Left forelimb (tissue), 1 donor: ENCODE measurements around the gene CAV1.

Source experiments
- DNase-seq: peaks from one replicate; pipeline ENCODE4 v3.0.0-alpha.2; 2018; ENCODE audit warnings: low spot score

CAV1 gene

GRCh38 chr7:116557901-116558300, 33.1 kb downstream of the CAV1 start:
- no peak for DNase-seq

DNA sequence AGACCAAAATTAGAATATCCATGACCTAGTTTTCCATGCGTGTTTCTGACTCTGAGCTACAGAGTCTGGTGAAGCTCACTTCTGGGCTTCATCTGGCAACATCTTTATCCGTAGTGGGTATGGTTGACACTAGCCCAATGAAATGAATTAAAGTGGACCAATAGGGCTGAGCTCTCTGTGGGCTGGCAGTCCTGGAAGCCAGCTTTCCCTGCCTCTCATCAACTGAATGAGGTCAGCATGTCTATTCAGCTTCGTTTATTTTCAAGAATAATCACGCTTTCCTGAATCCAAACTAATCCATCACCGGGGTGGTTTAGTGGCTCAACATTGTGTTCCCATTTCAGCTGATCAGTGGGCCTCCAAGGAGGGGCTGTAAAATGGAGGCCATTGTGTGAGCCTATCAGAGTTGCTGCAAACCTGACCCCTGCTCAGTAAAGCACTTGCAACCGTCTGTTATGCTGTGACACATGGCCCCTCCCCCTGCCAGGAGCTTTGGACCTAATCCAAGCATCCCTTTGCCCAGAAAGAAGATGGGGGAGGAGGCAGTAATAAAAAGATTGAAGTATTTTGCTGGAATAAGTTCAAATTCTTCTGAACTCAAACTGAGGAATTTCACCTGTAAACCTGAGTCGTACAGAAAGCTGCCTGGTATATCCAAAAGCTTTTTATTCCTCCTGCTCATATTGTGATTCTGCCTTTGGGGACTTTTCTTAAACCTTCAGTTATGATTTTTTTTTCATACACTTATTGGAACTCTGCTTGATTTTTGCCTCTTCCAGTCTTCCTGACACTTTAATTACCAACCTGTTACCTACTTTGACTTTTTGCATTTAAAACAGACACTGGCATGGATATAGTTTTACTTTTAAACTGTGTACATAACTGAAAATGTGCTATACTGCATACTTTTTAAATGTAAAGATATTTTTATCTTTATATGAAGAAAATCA, 35.5 kb downstream of the CAV1 start:
- DNase-seq, result no peak

DNA sequence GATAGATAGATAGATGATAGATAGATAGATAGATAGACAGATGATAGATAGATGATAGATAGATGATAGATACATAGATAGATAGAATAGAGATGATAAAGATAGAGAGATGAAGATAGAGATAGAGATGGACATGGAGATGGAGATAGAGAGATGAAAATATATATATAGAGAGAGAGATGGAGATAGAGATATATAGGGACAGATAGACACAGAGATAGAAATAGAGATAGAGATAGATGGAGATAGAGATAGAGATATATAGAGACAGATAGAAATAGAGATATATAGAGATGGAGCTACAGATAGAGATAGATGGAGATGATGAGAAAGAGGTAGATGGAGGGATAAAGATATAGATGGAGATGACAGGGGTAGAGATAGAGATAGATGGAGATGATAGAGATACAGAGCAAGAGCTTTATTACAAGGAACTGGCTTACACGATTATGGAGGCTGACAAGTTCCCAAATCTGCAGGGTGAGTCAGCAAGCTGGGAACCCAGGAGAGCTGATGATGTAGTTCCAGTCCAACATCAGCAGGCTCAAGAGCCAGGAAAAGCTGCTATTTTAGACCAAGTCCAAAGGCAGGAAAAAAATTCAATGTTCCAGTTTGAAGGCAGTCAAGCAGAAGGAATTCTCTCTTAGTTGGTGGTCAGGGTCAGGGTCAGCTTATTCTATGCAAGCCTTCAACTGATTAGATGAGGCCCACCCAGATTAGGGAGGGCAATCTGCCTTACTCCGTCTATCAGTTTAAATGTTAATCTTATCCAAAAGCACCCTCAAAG, 37.1 kb downstream of the CAV1 start:
- DNase-seq, result no peak

DNA sequence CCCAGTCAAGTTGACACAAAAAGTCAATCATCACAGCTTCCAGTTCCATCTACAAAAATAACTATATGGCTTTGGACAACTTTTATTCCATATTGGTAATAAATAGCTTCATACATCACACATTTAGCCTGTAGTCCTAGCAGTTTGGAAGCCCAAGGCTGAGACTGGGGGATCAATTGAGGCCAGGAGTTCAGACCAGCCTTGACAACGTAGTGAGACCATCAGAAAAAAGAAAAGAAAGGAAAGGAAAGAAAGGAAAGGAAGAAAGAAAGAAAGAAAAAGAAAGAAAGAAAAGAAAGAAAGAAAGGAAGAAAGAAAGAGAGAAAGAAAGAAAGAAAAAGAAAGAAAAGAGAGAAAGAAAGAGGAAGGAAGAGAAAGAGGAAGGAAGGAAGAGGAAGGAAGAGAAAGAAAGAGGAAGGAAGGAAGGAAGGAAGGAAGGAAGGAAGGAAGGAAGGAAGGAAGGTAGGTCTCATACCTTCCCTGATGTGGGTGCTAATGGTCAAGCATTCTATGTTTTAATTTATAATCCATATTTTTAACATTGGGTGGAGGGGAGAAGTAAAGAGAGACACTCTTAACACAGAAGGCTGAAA, 37.8 kb downstream of the CAV1 start:
- no peak for DNase-seq

GRCh38 chr7:116565981-116566380, 41.1 kb downstream of the CAV1 start:
- no peak for DNase-seq

DNA sequence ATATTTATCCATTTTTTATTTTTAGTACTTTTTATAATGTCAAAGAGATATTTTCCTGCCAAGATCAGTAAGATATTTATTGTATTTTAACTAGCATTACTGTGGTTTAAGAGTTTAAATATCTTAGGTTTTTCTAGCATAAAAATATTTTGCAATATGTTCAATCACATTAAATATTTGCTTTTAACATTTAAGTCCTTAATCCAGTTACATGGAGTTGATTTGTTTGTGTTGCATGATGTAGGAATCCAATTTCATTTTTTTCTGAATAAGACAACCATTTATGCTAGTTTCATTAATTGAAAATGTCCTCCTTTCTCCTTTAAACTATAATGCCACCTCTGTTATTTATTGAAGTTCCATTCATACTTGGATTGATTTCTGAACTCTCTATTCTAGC, 41.8 kb downstream of the CAV1 start:
- DNase-seq, result no peak

DNA sequence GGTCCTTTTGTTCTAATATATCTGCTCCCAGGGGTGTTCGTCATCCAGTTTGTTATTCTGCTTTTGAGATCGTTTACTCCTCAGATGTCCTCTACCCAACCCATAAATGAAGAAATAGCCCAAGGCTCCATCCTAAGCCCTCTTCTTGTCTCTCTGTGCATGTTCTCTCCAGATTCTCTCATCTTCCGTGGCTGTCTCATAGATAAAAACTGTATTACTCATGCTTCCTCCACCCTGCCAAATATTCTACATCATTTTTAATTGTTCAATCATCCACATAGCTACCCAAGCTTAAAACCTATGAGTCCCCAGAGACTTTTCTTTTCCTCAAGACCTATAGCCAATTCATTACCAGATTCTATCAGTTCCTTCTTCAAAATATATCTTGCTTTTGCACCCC, 44.9 kb downstream of the CAV1 start:
- DNase-seq, result no peak

GRCh38 chr7:116570306-116570705, 45.5 kb downstream of the CAV1 start:
- no peak for DNase-seq

DNA sequence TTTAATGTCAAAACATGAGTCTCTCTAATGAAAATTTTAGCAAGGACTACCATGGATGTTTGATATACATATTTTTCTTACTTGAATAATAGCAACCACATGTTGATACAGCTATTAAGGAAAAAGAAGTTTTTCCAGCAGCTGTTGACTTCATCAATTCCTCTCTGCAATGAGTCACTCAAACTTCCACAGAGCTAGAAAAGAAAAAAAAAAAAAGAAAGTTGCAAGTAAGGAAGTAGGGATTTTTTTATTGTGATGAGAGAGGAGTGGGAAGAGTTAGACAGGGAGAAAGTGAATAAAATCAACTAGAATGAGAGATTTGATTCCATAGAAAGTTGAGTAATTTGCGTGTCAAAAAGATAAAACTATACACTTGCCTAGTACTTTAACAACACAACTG, 46.2 kb downstream of the CAV1 start:
- DNase-seq, result no peak

- no peak for DNase-seq
Observed at GRCh38 chr7:116571552-116571951, 46.7 kb downstream of the CAV1 start.

GRCh38 chr7:116572036-116572435, 47.2 kb downstream of the CAV1 start:
- DNase-seq, result no peak

- no peak for DNase-seq
Observed at GRCh38 chr7:116573541-116573940, 48.7 kb downstream of the CAV1 start.

- DNase-seq, result no peak
Observed at GRCh38 chr7:116574025-116574822, 49.4 kb downstream of the CAV1 start.

DNA sequence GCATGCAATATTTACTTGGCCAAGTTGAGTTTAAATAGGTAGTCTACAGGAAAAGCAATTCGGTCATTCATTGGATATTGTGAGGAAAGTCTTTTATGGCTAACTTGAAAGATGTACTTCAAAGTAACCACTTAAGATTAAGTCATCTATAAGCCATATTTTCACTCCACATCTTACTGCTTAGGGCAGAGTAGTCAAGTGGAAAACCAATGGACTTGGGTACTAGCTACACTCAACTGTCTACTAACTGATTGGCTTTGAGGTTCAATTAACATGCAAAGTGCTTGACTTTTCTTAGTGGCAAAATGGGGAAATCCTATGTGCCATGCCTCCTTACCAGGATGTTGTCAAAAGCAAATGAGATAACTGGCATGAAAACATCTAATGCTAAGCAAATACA, 51.0 kb downstream of the CAV1 start:
- no peak for DNase-seq

GRCh38 chr7:116576350-116577319, 51.8 kb downstream of the CAV1 start:
- no peak for DNase-seq

GRCh38 chr7:116577320-116577871, 52.6 kb downstream of the CAV1 start:
- DNase-seq, result no peak

- no peak for DNase-seq
Observed at GRCh38 chr7:116578526-116578925, 53.7 kb downstream of the CAV1 start.

- no peak for DNase-seq
Observed at GRCh38 chr7:116579322-116579721, 54.5 kb downstream of the CAV1 start.

DNA sequence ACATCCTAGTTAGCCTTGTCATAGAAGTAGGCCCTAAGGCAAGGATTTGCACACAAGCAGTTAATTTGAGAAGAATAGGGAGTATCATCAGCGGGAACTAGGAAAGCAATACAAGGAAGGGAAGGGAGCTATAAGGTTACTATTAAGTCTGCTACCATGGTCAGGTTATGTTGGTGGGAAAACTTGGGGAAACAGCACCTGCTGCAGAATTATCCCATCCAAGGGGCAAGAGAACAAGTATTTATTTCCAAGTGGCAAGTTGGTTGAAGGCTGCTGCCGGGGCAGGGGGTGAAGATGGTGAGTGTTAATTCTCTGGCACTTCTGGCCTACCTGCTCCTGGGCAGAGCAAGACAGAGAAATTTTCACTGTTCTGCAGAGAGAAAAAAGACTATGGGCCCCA, 55.0 kb downstream of the CAV1 start:
- DNase-seq, result no peak

DNA sequence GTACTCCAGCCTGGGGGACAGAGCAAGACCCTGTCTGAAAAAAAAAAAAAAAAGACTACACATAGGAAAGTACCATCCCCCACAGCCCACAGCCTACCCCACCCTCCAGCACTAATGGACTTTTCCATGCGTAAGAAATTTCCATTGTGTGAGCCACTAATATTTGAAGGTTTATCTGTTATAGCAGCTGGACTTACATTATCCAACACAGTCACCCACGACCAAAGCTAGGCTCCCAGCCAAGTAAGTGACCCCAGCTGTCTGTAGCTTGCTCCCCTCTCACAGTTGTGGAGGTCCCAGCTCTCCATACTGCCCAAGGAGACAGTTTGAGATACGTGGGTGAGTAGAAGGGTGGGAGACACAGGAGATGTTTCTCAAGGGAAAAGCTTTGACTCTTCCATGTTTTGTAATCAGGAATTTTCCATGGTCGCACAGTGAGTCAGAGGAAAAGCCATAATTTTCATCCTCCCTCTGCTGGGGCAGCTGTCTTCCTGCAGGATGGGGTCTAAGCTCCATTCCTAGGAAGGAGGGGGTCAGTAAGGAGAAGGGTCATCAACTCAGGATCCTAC, 57.4 kb downstream of the CAV1 start:
- no peak for DNase-seq
